ENCODE measurements around the gene DMP1. TPM values are rescaled to one million over a fixed set of nuclear protein-coding genes. Genes with fewer than 3 reads are reported as not detected.

DMP1 gene
- total RNA-seq, 4 donors from 2014 or later = not detected

GRCh38 chr4:87657525-87657924 lies 7.4 kb downstream of the DMP1 start:
- H3K4me3 ChIP-seq = no peak overlapping the region
- no peaks in the 10 kb centered on the region for H3K27me3 ChIP-seq
- TF ChIP-seq POLR2A (IDR thresholded peaks at IDR 0.05) = no peak
- no peak for TF ChIP-seq CTCF (IDR thresholded peaks at IDR 0.05)
- TF ChIP-seq EP300 (IDR thresholded peaks at IDR 0.05) = no peak
- TF ChIP-seq POLR2AphosphoS5 (IDR thresholded peaks at IDR 0.05) = no peak
- DNase-seq (ENCODE audit: low spot score in 2 of 2) = no peak
- WGBS = 68% methylated on average over 3 of the region's 3 CpGs
- no peaks in the 10 kb centered on the region for H3K9me3 ChIP-seq
- no peak overlapping the region for H3K27ac ChIP-seq
- H3K36me3 ChIP-seq = no peaks in the 10 kb centered on the region
- no peaks in the 10 kb centered on the region for H3K4me1 ChIP-seq

GRCh38 chr4:87659247-87659931 lies 9.3 kb downstream of the DMP1 start:
- Histone ChIP-seq H3K4me1 (no peaks in the 10 kb centered on the region), H3K27me3 (no peaks in the 10 kb centered on the region), H3K9me3 (no peaks in the 10 kb centered on the region), H3K27ac (no peak overlapping the region), H3K4me3 (no peak overlapping the region), H3K36me3 (no peaks in the 10 kb centered on the region)
- no peak for TF ChIP-seq CTCF (IDR thresholded peaks at IDR 0.05)
- TF ChIP-seq POLR2A (IDR thresholded peaks at IDR 0.05) = no peak
- TF ChIP-seq POLR2AphosphoS5 (IDR thresholded peaks at IDR 0.05) = no peak
- TF ChIP-seq EP300 (IDR thresholded peaks at IDR 0.05) = no peak
- DNase-seq (ENCODE audit: low spot score in 2 of 2) = no peak
- 58% methylated on average over 3 of the region's 3 CpGs for WGBS

GRCh38 chr4:87662871-87663270 lies 12.8 kb downstream of the DMP1 start:
- H3K4me3 ChIP-seq = no peak overlapping the region
- no peaks in the 10 kb centered on the region for H3K27me3 ChIP-seq
- H3K36me3 ChIP-seq = no peaks in the 10 kb centered on the region
- 88% methylated on average over 9 of the region's 9 CpGs for WGBS
- no peak for DNase-seq (ENCODE audit: low spot score in 2 of 2)
- TF ChIP-seq POLR2AphosphoS5 (IDR thresholded peaks at IDR 0.05) (no peak), CTCF (IDR thresholded peaks at IDR 0.05) (no peak), POLR2A (IDR thresholded peaks at IDR 0.05) (no peak), EP300 (IDR thresholded peaks at IDR 0.05) (no peak)
- no peak overlapping the region for H3K27ac ChIP-seq
- no peaks in the 10 kb centered on the region for H3K9me3 ChIP-seq
- H3K4me1 ChIP-seq = no peaks in the 10 kb centered on the region

GRCh38 chr4:87669373-87669772 lies 19.3 kb downstream of the DMP1 start:
- Histone ChIP-seq H3K27ac (no peak overlapping the region), H3K27me3 (no peaks in the 10 kb centered on the region), H3K9me3 (no peaks in the 10 kb centered on the region), H3K36me3 (no peaks in the 10 kb centered on the region), H3K4me1 (no peaks in the 10 kb centered on the region), H3K4me3 (no peak overlapping the region)
- 56% methylated on average over 3 of the region's 3 CpGs for WGBS
- no peak for DNase-seq (ENCODE audit: low spot score in 2 of 2)
- no peak for TF ChIP-seq POLR2AphosphoS5 (IDR thresholded peaks at IDR 0.05)
- TF ChIP-seq POLR2A (IDR thresholded peaks at IDR 0.05) = no peak
- TF ChIP-seq CTCF (IDR thresholded peaks at IDR 0.05) = no peak
- TF ChIP-seq EP300 (IDR thresholded peaks at IDR 0.05) = no peak

- H3K27ac ChIP-seq = no peak overlapping the region
- 54% methylated on average over 7 of the region's 7 CpGs for WGBS
Measured at GRCh38 chr4:87677731-87678130, 27.7 kb downstream of the DMP1 start.

More at GRCh38 chr4:87677731-87678130, 27.7 kb downstream of the DMP1 start:
- no peaks in the 10 kb centered on the region for H3K27me3 ChIP-seq
- no peak overlapping the region for H3K4me3 ChIP-seq
- no peaks in the 10 kb centered on the region for H3K36me3 ChIP-seq
- no peak for DNase-seq (ENCODE audit: low spot score in 2 of 2)
- no peaks in the 10 kb centered on the region for H3K9me3 ChIP-seq
- H3K4me1 ChIP-seq = no peaks in the 10 kb centered on the region
- TF ChIP-seq CTCF (IDR thresholded peaks at IDR 0.05) (no peak), POLR2A (IDR thresholded peaks at IDR 0.05) (no peak), POLR2AphosphoS5 (IDR thresholded peaks at IDR 0.05) (no peak), EP300 (IDR thresholded peaks at IDR 0.05) (no peak)

All from suprapubic skin (tissue), 4 donors.